Gastrocnemius medialis (tissue), 4 donors: Measurements from ENCODE around the gene GPR22. TPM values are rescaled to one million over a fixed set of nuclear protein-coding genes. Genes with fewer than 3 reads are reported as not detected.

Experiments
- ATAC-seq, 2 donors: fragments of 150-250 bp; one replicate each; pipeline ENCODE4 v1.9.1; 2016
- DNase-seq, 2 donors: peaks; one replicate each; pipeline ENCODE4 v3.0.0-alpha.2; 2019
- H3K27ac ChIP-seq, 4 donors: fragments of 200-600 bp; sonication (generic); 1 replicate in 1 of 4; 2 replicates in 3 of 4; pipeline ENCODE4 v1.5.1; 2016 to 2018; ENCODE audit warnings: mild to moderate bottlenecking in 2 of 4, moderate library complexity in 1 of 4
- H3K27me3 ChIP-seq, 3 donors: fragments of 200-600 bp; sonication (generic) in 2 of 3; 1 replicate in 1 of 3; 2 replicates in 2 of 3; pipeline versions ENCODE4 v1.5.1 to v1.6.0; 2016 to 2019; ENCODE audit warnings: mild to moderate bottlenecking in 1 of 3, moderate library complexity in 1 of 3
- H3K36me3 ChIP-seq, 2 donors: fragments of 200-600 bp; sonication (generic) in 1 of 2; one replicate each; pipeline ENCODE4 v1.5.1; 2017 to 2018
- H3K4me1 ChIP-seq, 2 donors: fragments of 200-600 bp; sonication (generic) in 1 of 2; one replicate each; pipeline ENCODE4 v1.5.1; 2016 to 2017; ENCODE audit warnings: mild to moderate bottlenecking in 2 of 2
- H3K4me3 ChIP-seq, 4 donors: fragments of 200-600 bp; sonication (generic) in 3 of 4; 1 replicate in 1 of 4; 2 replicates in 3 of 4; pipeline ENCODE4 v1.5.1; 2016 to 2019; ENCODE audit warnings: mild to moderate bottlenecking in 2 of 4
- H3K9me3 ChIP-seq, 3 donors: fragments of 200-600 bp; sonication (generic) in 2 of 3; 1 replicate in 1 of 3; 2 replicates in 2 of 3; pipeline ENCODE4 v1.5.1; 2016 to 2019
- POLR2A ChIP-seq, 2 donors: fragments of 450-650 bp; IDR thresholded peaks; one replicate each; pipeline ENCODE4 v1.6.1; 2017; ENCODE audit warnings: antibody characterized with exemption in 2 of 2, mild to moderate bottlenecking in 2 of 2, moderate library complexity in 2 of 2
- in situ Hi-C, 4 donors: fragments of 200-750 bp; cut with MboI; loops; one replicate each; pipeline versions ENCODE4 v1.15.0 to v1.8.0; 2017; ENCODE audit warnings: low sequenced_read_pairs in 4 of 4
- intact Hi-C: fragments of 100-400 bp; cut with DNase I; formaldehyde crosslinking; loops from one replicate; pipeline ENCODE4 v1.15.1; 2023; ENCODE audit warnings: low total_unique reads
- total RNA-seq, 4 donors: library from RNA; depleted of rRNA; stranded (reverse); fragments of >200 nt; gene quantifications; one replicate each; pipeline versions ENCODE4 v1.1.0 to v1.2.3, GENCODE V29; 2016
- TF ChIP-seq, protein P1 (sequence below), 5 experiments: fragments of 450-650 bp in 3 of 5; fragments of 200-600 bp in 2 of 5; sonication (generic) in 2 of 5; IDR thresholded peaks in 4 of 5; conservative IDR thresholded peaks in 1 of 5; 1 replicate in 4 of 5; 2 replicates in 1 of 5; pipeline ENCODE4 v1.5.1; 2016 to 2019; ENCODE audit warnings: antibody characterized with exemption in 5 of 5, mild to moderate bottlenecking in 3 of 5, moderate library complexity in 3 of 5

GPR22 gene, protein sequence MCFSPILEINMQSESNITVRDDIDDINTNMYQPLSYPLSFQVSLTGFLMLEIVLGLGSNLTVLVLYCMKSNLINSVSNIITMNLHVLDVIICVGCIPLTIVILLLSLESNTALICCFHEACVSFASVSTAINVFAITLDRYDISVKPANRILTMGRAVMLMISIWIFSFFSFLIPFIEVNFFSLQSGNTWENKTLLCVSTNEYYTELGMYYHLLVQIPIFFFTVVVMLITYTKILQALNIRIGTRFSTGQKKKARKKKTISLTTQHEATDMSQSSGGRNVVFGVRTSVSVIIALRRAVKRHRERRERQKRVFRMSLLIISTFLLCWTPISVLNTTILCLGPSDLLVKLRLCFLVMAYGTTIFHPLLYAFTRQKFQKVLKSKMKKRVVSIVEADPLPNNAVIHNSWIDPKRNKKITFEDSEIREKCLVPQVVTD
- total RNA-seq = not detected

GRCh38 chr7:107469929-107470328, at the start of gene GPR22:
Gene GPR22, plus strand, starts transcription at chr7:107470057. Its CDS starts 4,004 bp downstream, at chr7:107474061.
- no peak for ATAC-seq
- TF ChIP-seq POLR2A (IDR thresholded peaks at IDR 0.05) = no peak
- TF ChIP-seq, protein P1, sequence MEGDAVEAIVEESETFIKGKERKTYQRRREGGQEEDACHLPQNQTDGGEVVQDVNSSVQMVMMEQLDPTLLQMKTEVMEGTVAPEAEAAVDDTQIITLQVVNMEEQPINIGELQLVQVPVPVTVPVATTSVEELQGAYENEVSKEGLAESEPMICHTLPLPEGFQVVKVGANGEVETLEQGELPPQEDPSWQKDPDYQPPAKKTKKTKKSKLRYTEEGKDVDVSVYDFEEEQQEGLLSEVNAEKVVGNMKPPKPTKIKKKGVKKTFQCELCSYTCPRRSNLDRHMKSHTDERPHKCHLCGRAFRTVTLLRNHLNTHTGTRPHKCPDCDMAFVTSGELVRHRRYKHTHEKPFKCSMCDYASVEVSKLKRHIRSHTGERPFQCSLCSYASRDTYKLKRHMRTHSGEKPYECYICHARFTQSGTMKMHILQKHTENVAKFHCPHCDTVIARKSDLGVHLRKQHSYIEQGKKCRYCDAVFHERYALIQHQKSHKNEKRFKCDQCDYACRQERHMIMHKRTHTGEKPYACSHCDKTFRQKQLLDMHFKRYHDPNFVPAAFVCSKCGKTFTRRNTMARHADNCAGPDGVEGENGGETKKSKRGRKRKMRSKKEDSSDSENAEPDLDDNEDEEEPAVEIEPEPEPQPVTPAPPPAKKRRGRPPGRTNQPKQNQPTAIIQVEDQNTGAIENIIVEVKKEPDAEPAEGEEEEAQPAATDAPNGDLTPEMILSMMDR (IDR thresholded peaks at IDR 0.05 in 4 of 5, conservative IDR thresholded peaks at IDR 0.05 in 1 of 5) = no peak

GRCh38 chr7:107427462-107427861, 42.4 kb upstream of the GPR22 start:
- in situ Hi-C loops (no loop called here), intact Hi-C loops (no loop called here)
- Histone ChIP-seq H3K9me3 (no peaks in the 10 kb centered on the region), H3K36me3 (no peaks in the 10 kb centered on the region), H3K27me3 (no peaks in the 10 kb centered on the region), H3K4me3 (no peak overlapping the region), H3K4me1 (peaks cover 15 to 19% of the 10 kb centered on the region in 2 donors), H3K27ac (no peak overlapping the region)
- DNase-seq (no peak), ATAC-seq (no peak)
- TF ChIP-seq POLR2A (IDR thresholded peaks at IDR 0.05) = no peak
- TF ChIP-seq, protein P1 (IDR thresholded peaks at IDR 0.05 in 4 of 5, conservative IDR thresholded peaks at IDR 0.05 in 1 of 5) = no peak

More at GRCh38 chr7:107469929-107470328, at the start of gene GPR22:
- Histone ChIP-seq H3K36me3 (no peaks in the 10 kb centered on the region), H3K9me3 (no peaks in the 10 kb centered on the region), H3K4me3 (no peak within 1 kb of the TSS), H3K27me3 (no peaks in the 10 kb centered on the region), H3K4me1 (peaks cover 0 to 4% of the 10 kb centered on the region in 2 donors), H3K27ac (no peak within 1 kb of the TSS)
- in situ Hi-C loops (loop anchor here in 3 of 4 donors (5.0 to 25.0 kb wide), 4 partner anchors 252 to 417 kb away; partner anchors contain the start of gene DLD (in 1 of the 3)), intact Hi-C loops (no loop called here)
- no peak for DNase-seq

DNA sequence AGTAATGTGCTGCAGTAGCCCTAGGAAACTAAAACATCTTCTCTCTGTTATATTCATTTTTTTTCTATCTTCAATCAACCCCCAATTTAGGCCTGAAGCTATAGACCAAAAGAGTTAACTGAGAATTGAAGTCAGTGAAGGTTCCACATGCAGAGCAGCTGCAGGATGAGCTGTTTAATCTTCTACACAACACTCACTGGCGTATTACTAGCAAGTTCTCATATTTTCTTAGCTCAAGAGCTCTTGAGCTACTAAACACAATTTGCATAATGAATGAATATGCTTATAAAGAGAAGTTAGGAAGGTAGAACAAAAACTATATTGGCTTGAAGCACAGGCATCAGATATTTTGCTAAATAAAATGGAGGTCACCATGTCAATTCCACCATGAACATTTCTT, 41.2 kb upstream of the GPR22 start:
- DNase-seq (no peak), ATAC-seq (no peak)
- H3K36me3 ChIP-seq = no peaks in the 10 kb centered on the region
- intact Hi-C loops (no loop called here), in situ Hi-C loops (no loop called here)
- H3K4me3 ChIP-seq = no peak overlapping the region
- no peak for TF ChIP-seq POLR2A (IDR thresholded peaks at IDR 0.05)
- TF ChIP-seq, protein P1 (IDR thresholded peaks at IDR 0.05 in 4 of 5, conservative IDR thresholded peaks at IDR 0.05 in 1 of 5) = no peak
- no peak overlapping the region for H3K27ac ChIP-seq
- H3K27me3 ChIP-seq = no peaks in the 10 kb centered on the region
- no peaks in the 10 kb centered on the region for H3K9me3 ChIP-seq
- H3K4me1 ChIP-seq = peaks cover 15 to 23% of the 10 kb centered on the region in 2 donors

DNA sequence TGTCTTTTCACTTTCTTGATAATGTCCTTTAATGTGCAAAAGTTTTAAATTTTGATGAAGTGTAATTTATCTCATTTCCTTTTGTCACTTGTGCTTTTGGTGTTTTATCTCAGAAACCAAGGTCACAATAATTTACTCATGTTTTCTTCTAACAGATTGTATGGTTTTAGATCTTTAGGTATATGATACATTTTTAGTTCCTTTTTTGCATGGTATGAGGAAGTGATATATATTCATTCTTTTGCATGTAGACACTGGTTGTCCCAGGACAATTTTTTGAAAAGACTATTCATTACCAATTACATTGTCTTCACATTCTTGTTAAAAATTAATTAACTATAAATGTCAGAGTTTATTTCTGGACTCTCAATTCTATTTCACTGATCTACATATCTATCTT, 39.8 kb upstream of the GPR22 start:
- in situ Hi-C loops = no loop called here
- no peak overlapping the region for H3K27ac ChIP-seq
- H3K4me1 ChIP-seq = peaks cover 15 to 23% of the 10 kb centered on the region in 2 donors
- no peaks in the 10 kb centered on the region for H3K36me3 ChIP-seq
- DNase-seq (no peak), ATAC-seq (no peak)
- no peak for TF ChIP-seq POLR2A (IDR thresholded peaks at IDR 0.05)
- TF ChIP-seq, protein P1 (IDR thresholded peaks at IDR 0.05 in 4 of 5, conservative IDR thresholded peaks at IDR 0.05 in 1 of 5) = no peak
- H3K27me3 ChIP-seq = no peaks in the 10 kb centered on the region
- no peak overlapping the region for H3K4me3 ChIP-seq
- intact Hi-C loops = no loop called here
- H3K9me3 ChIP-seq = no peaks in the 10 kb centered on the region
